SK-N-SH (cell line): ENCODE measurements around the gene TNRC6A. TPM values are rescaled to one million over a fixed set of nuclear protein-coding genes. Genes with fewer than 3 reads are reported as not detected.

Source experiments
- CTCF ChIA-PET: fragments of 300-600, 350-600 bp; formaldehyde crosslinking; extraction: SDS; loops from one replicate; lab custom pipeline; 2021; lab: Yijun Ruan, JAX
- POLR2A ChIA-PET: fragments of 350-600 bp; sonication (Branson Sonifier 250); formaldehyde crosslinking; extraction: SDS; loops from one replicate; lab custom pipeline; 2020; ENCODE audit warnings: antibody characterized with exemption, inconsistent platforms; lab: Yijun Ruan, JAX
- DNase-seq: peaks from one replicate; pipeline ENCODE4 v3.0.0; 2012
- H2AFZ ChIP-seq: fragments of 200-600 bp; sonication (generic); 2 replicates; pipeline ENCODE4 v1.8.1; 2016; ENCODE audit warnings: antibody characterized with exemption, mild to moderate bottlenecking, low read depth
- H3F3A ChIP-seq: fragments of 200-600 bp; sonication (generic); replicated peaks from 2 replicates; pipeline ENCODE3; 2016; ENCODE audit warnings: antibody characterized with exemption, mild to moderate bottlenecking; ENCODE audit not compliant: insufficient read depth
- H3K27ac ChIP-seq, 2 experiments: fragments of 200-500 bp in 1 of 2; fragments of 200-600 bp in 1 of 2; sonication (Bioruptor generic) in 1 of 2; sonication (generic), shearing (Covaris generic) in 1 of 2; 2 replicates each; pipeline versions ENCODE4 v1.5.1 to v1.6.1; 2014 to 2016; ENCODE audit warnings: low read depth in 2 of 2, inconsistent platforms in 1 of 2, low read length in 1 of 2, mild to moderate bottlenecking in 1 of 2, mixed read lengths in 1 of 2
- H3K27me3 ChIP-seq: fragments of 200-600 bp; sonication (generic), shearing (Covaris generic); 2 replicates; pipeline ENCODE4 v1.6.1; 2016; ENCODE audit warnings: mixed run types; ENCODE audit not compliant: insufficient read depth
- H3K36me3 ChIP-seq, 2 experiments: fragments of 200-500 bp in 1 of 2; fragments of 200-600 bp in 1 of 2; sonication (Bioruptor generic) in 1 of 2; sonication (generic) in 1 of 2; replicated peaks in 1 of 2; 2 replicates each; pipeline versions ENCODE3 to v1.5.1; 2014 to 2016; ENCODE audit warnings: low read length in 1 of 2, mild to moderate bottlenecking in 1 of 2; ENCODE audit not compliant: insufficient read depth in 2 of 2, control insufficient read depth in 1 of 2
- H3K4me1 ChIP-seq, 2 experiments: fragments of 200-500 bp in 1 of 2; fragments of 200-600 bp in 1 of 2; sonication (Bioruptor generic) in 1 of 2; sonication (generic), shearing (Covaris generic) in 1 of 2; 2 replicates each; pipeline versions ENCODE4 v1.5.1 to v1.6.1; 2014 to 2016; ENCODE audit warnings: low read depth in 1 of 2, low read length in 1 of 2, mixed run types in 1 of 2; ENCODE audit not compliant: insufficient read depth in 2 of 2, control insufficient read depth in 1 of 2
- H3K4me2 ChIP-seq: fragments of 200-600 bp; sonication (generic), shearing (Covaris generic); 2 replicates; pipeline ENCODE4 v1.6.1; 2017; ENCODE audit warnings: mixed run types
- H3K4me3 ChIP-seq, 2 experiments: fragments of 200-500 bp in 1 of 2; fragments of 200-600 bp in 1 of 2; sonication (Bioruptor generic) in 1 of 2; sonication (generic), shearing (Covaris generic) in 1 of 2; 2 replicates each; pipeline versions ENCODE4 v1.5.1 to v1.8.1; 2014 to 2016; ENCODE audit warnings: low read depth in 2 of 2, inconsistent platforms in 1 of 2, low read length in 1 of 2, mild to moderate bottlenecking in 1 of 2, mixed read lengths in 1 of 2, moderate library complexity in 1 of 2
- H3K79me2 ChIP-seq: fragments of 200-600 bp; sonication (generic); 2 replicates; pipeline ENCODE4 v1.8.1; 2017; ENCODE audit warnings: mild to moderate bottlenecking; ENCODE audit not compliant: insufficient read depth
- H3K9ac ChIP-seq: fragments of 200-600 bp; sonication (generic); 2 replicates; pipeline ENCODE4 v1.6.1; 2017; ENCODE audit warnings: mixed run types
- H3K9me2 ChIP-seq: fragments of 200-600 bp; sonication (generic); 2 replicates; pipeline ENCODE4 v1.6.1; 2017; ENCODE audit warnings: mixed run types
- H3K9me3 ChIP-seq: fragments of 200-600 bp; sonication (generic); 2 replicates; pipeline ENCODE4 v1.6.1; 2017; ENCODE audit warnings: mixed run types, mild to moderate bottlenecking, moderate library complexity
- H4K20me1 ChIP-seq: fragments of 200-600 bp; sonication (generic); 2 replicates; pipeline ENCODE4 v1.6.1; 2017; ENCODE audit warnings: mild to moderate bottlenecking, mixed run types; ENCODE audit not compliant: insufficient read depth
- CHD2 ChIP-seq: fragments of 150-350 bp; IDR thresholded peaks from 2 replicates; pipeline ENCODE4 v1.6.1; 2018; ENCODE audit warnings: low read length; ENCODE audit not compliant: partially characterized antibody
- EP300 ChIP-seq, 2 experiments: IDR thresholded peaks; 2 replicates each; pipeline versions ENCODE4 v1.4.0 to v1.6.1; 2012; ENCODE audit warnings: borderline replicate concordance in 1 of 2, low read depth in 1 of 2, low read length in 1 of 2
- EZH2phosphoT487 ChIP-seq: fragments of 200-600 bp; sonication (generic); IDR thresholded peaks from 2 replicates; pipeline ENCODE4 v1.6.1; 2017; ENCODE audit warnings: low read depth, mixed run types, mild to moderate bottlenecking, antibody characterized with exemption, moderate library complexity, borderline replicate concordance
- FOXM1 ChIP-seq: IDR thresholded peaks from 2 replicates; pipeline ENCODE4 v1.4.0; 2012; ENCODE audit warnings: low read depth, mild to moderate bottlenecking
- JUND ChIP-seq: IDR thresholded peaks from 2 replicates; pipeline ENCODE4 v1.4.0; 2012
- MEF2A ChIP-seq: IDR thresholded peaks from 2 replicates; pipeline ENCODE4 v1.4.0; 2012; ENCODE audit warnings: low read depth, borderline replicate concordance
- POLR2AphosphoS5 ChIP-seq: IDR thresholded peaks from 2 replicates; pipeline ENCODE4 v1.6.1; 2012; ENCODE audit warnings: low read depth, low read length
- RAD21 ChIP-seq: IDR thresholded peaks from 2 replicates; pipeline ENCODE4 v1.6.1; 2012; ENCODE audit warnings: mild to moderate bottlenecking, low read length
- RFX5 ChIP-seq: IDR thresholded peaks from 2 replicates; pipeline ENCODE4 v1.6.1; 2012; ENCODE audit warnings: mild to moderate bottlenecking, improper control_type of control experiment, low read length
- RXRA ChIP-seq: IDR thresholded peaks from 2 replicates; pipeline ENCODE4 v1.4.0; 2012; ENCODE audit warnings: low read depth, mild to moderate bottlenecking, borderline replicate concordance
- WGBS: methylation state at CpG from one replicate; pipeline ENCODE4 v1.1.6; 2017; ENCODE audit warnings: low lambda C conversion rate; 5-methylcytosine and 5-hydroxymethylcytosine counted together
- polyA plus RNA-seq, 3 experiments: library from polyadenylated mRNA; depleted of rRNA; stranded (reverse); fragments of >200 nt; gene quantifications; 2 replicates each; pipeline ENCODE4 v1.2.3, GENCODE V29; 2012
- TF ChIP-seq, protein P1 (sequence below): fragments of 150-350 bp; IDR thresholded peaks from 2 replicates; pipeline ENCODE4 v1.6.1; 2017; ENCODE audit warnings: antibody characterized with exemption, low read length, low read depth, borderline replicate concordance
- TF ChIP-seq, protein P2 (sequence below): fragments of 150-350 bp; IDR thresholded peaks from 2 replicates; pipeline ENCODE4 v1.6.1; 2016; ENCODE audit warnings: mild to moderate bottlenecking, low read depth, low read length
- TF ChIP-seq, protein P3 (sequence below): fragments of 200-600 bp; sonication (generic); IDR thresholded peaks from 2 replicates; pipeline ENCODE4 v1.6.1; 2017; ENCODE audit warnings: antibody characterized with exemption, mild to moderate bottlenecking, moderate library complexity

The TNRC6A gene
- polyA plus RNA-seq, 1 of the 3 experiments (the other 2 are of a cell fraction), result 32.5 TPM

DNA sequence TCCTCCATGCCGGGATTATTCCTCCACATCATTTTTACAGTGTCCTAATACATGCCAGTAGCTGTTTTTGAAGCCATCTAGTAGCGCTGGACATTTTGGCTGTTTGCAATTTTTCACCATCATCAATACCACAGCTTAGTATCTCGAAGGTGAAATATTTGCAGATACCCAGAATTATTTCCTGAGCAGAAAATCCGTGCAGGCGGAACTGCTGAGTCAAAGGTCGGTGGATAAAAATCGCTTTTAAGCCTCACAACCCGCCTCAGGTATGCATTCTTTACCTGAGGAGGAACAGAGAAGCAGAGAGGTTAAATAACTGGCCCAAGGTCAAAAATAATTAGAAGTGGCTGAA, 584 bp upstream of the TNRC6A start:
- TF ChIP-seq JUND (no peak), POLR2AphosphoS5 (no peak), RAD21 (no peak), CHD2 (no peak), RXRA (no peak), EP300 (IDR thresholded peaks at IDR 0.05; ENCODE audit: borderline replicate concordance in 1 of 2, low read depth in 1 of 2, low read length in 1 of 2) (no peak), FOXM1 (no peak), EZH2phosphoT487 (no peak), RFX5 (no peak), MEF2A (no peak)
- TF ChIP-seq, protein P1, sequence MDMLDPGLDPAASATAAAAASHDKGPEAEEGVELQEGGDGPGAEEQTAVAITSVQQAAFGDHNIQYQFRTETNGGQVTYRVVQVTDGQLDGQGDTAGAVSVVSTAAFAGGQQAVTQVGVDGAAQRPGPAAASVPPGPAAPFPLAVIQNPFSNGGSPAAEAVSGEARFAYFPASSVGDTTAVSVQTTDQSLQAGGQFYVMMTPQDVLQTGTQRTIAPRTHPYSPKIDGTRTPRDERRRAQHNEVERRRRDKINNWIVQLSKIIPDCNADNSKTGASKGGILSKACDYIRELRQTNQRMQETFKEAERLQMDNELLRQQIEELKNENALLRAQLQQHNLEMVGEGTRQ, result no peak
- TF ChIP-seq, protein P2, sequence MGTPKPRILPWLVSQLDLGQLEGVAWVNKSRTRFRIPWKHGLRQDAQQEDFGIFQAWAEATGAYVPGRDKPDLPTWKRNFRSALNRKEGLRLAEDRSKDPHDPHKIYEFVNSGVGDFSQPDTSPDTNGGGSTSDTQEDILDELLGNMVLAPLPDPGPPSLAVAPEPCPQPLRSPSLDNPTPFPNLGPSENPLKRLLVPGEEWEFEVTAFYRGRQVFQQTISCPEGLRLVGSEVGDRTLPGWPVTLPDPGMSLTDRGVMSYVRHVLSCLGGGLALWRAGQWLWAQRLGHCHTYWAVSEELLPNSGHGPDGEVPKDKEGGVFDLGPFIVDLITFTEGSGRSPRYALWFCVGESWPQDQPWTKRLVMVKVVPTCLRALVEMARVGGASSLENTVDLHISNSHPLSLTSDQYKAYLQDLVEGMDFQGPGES, result no peak
- TF ChIP-seq, protein P3, sequence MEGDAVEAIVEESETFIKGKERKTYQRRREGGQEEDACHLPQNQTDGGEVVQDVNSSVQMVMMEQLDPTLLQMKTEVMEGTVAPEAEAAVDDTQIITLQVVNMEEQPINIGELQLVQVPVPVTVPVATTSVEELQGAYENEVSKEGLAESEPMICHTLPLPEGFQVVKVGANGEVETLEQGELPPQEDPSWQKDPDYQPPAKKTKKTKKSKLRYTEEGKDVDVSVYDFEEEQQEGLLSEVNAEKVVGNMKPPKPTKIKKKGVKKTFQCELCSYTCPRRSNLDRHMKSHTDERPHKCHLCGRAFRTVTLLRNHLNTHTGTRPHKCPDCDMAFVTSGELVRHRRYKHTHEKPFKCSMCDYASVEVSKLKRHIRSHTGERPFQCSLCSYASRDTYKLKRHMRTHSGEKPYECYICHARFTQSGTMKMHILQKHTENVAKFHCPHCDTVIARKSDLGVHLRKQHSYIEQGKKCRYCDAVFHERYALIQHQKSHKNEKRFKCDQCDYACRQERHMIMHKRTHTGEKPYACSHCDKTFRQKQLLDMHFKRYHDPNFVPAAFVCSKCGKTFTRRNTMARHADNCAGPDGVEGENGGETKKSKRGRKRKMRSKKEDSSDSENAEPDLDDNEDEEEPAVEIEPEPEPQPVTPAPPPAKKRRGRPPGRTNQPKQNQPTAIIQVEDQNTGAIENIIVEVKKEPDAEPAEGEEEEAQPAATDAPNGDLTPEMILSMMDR, result no peak
- ChIA-PET POLR2A (no interaction called here), CTCF (interaction anchor here (1.2 kb wide), 1 partner anchor 40 kb away, joined by 3 read pairs; no protein-coding TSS in a partner anchor)
- Histone ChIP-seq H3K9ac (peak overlapping the region; percentile 95), H3K4me2 (peak overlapping the region; percentile 87), H2AFZ (peak overlapping the region; percentile 79), H3K79me2 (peaks cover 40% of the 10 kb centered on the region), H3F3A (peaks cover 11% of the 10 kb centered on the region), H3K27ac (peak overlapping the region; percentile 88 to 92), H3K36me3 (peaks cover 19 to 28% of the 10 kb centered on the region in 2 experiments), H3K9me3 (no peaks in the 10 kb centered on the region), H3K4me1 (peaks cover 14 to 18% of the 10 kb centered on the region in 2 experiments), H3K27me3 (no peaks in the 10 kb centered on the region), H3K9me2 (no peaks in the 10 kb centered on the region), H4K20me1 (peaks cover 31% of the 10 kb centered on the region), H3K4me3 (peak overlapping the region; percentile 80 to 93)
- 7% methylated on average over 8 of the region's 8 CpGs for WGBS
- peak; percentile 13 for DNase-seq
